A673 (cell line): ENCODE data around the gene HDAC3. TPM values are rescaled to one million over a fixed set of nuclear protein-coding genes. Genes with fewer than 3 reads are reported as not detected.

ENCODE experiments used
- BruUV-seq: library from RNA; stranded (reverse); fragments of 400-500 nt; replicated peaks from 2 replicates; lab custom pipeline; 2021; lab: Mats Ljungman, UMichigan
- CTCF ChIA-PET: fragments of 300-600 bp; sonication (Branson Sonifier 250); formaldehyde crosslinking; loops from one replicate; lab custom pipeline; 2022; ENCODE audit warnings: antibody characterized with exemption; lab: Charles Lee
- POLR2A ChIA-PET: fragments of 300-600 bp; sonication (Branson Sonifier 250); formaldehyde crosslinking; loops from one replicate; lab custom pipeline; 2022; ENCODE audit warnings: antibody characterized with exemption; ENCODE audit not compliant: low non-redundant PET; lab: Charles Lee
- DNase-seq: peaks from one replicate; pipeline ENCODE4 v3.0.0-alpha.2; 2015; ENCODE audit warnings: low spot score
- H3K27ac ChIP-seq: fragments of 200-600 bp; sonication (generic); 2 replicates; pipeline ENCODE4 v1.5.1; 2016; ENCODE audit warnings: mixed run types, low read depth, mild to moderate bottlenecking, mixed read lengths, antibody characterized with exemption, low read length; ENCODE audit not compliant: poor library complexity, severe bottlenecking
- H3K27me3 ChIP-seq: fragments of 200-600 bp; sonication (generic); replicated peaks from 2 replicates; pipeline ENCODE4 v1.6.1; 2017; ENCODE audit warnings: mixed run types, low read depth, mild to moderate bottlenecking, mixed read lengths, antibody characterized with exemption, low read length; ENCODE audit not compliant: insufficient read depth, poor library complexity
- H3K36me3 ChIP-seq: fragments of 200-600 bp; sonication (generic); 2 replicates; pipeline ENCODE4 v1.6.1; 2016; ENCODE audit warnings: mixed run types, mild to moderate bottlenecking, mixed read lengths, antibody characterized with exemption, low read length; ENCODE audit not compliant: insufficient read depth, poor library complexity, severe bottlenecking
- H3K4me1 ChIP-seq: fragments of 200-600 bp; sonication (generic); 2 replicates; pipeline ENCODE4 v1.6.1; 2017; ENCODE audit warnings: mixed run types, mild to moderate bottlenecking, mixed read lengths, antibody characterized with exemption, low read length; ENCODE audit not compliant: insufficient read depth, poor library complexity, severe bottlenecking
- H3K4me3 ChIP-seq: fragments of 200-600 bp; sonication (generic); 2 replicates; pipeline ENCODE4 v1.5.1; 2016; ENCODE audit warnings: low read depth, mixed run types, mild to moderate bottlenecking, mixed read lengths, low read length; ENCODE audit not compliant: poor library complexity, severe bottlenecking
- H3K9me3 ChIP-seq: fragments of 200-600 bp; sonication (generic); 2 replicates; pipeline ENCODE4 v1.6.1; 2016; ENCODE audit warnings: mixed run types, low read depth, mild to moderate bottlenecking, mixed read lengths, antibody characterized with exemption, low read length; ENCODE audit not compliant: poor library complexity, severe bottlenecking
- CTCF ChIP-seq: fragments of 300-800, 200-600 bp; sonication (generic); conservative IDR thresholded peaks from 2 replicates; pipeline ENCODE4 v1.5.1; 2017; ENCODE audit warnings: low read depth, mild to moderate bottlenecking, antibody characterized with exemption, low read length, moderate library complexity, mixed read lengths
- EZH2 ChIP-seq: fragments of 200-600 bp; sonication (generic); IDR thresholded peaks from 2 replicates; pipeline ENCODE4 v1.6.1; 2017; ENCODE audit warnings: borderline replicate concordance, low read depth, mild to moderate bottlenecking, mixed read lengths, antibody characterized with exemption, low read length; ENCODE audit not compliant: poor library complexity, severe bottlenecking
- intact Hi-C: fragments of 100-400 bp; cut with micrococcal nuclease; formaldehyde crosslinking; loops from one replicate; pipeline ENCODE4 v1.10.0; 2022; ENCODE audit not compliant: unreplicated experiment
- total RNA-seq: library from RNA; stranded (reverse); gene quantifications from 2 replicates; pipeline ENCODE4 v1.2.3, GENCODE V29; 2021

HDAC3 gene
- total RNA-seq, 1 experiment from 2014 or later, result 93.1 TPM

- CTCF ChIA-PET, result no interaction called here
- Histone ChIP-seq H3K27me3 (no peaks in the 10 kb centered on the region), H3K36me3 (no peaks in the 10 kb centered on the region), H3K4me1 (no peaks in the 10 kb centered on the region), H3K27ac (no peak overlapping the region), H3K4me3 (no peak overlapping the region), H3K9me3 (no peaks in the 10 kb centered on the region)
- TF ChIP-seq EZH2 (no peak), CTCF (no peak)
- BruUV-seq, result no TSS peak
- DNase-seq, result no peak
- intact Hi-C loops, result no loop called here
- POLR2A ChIA-PET, result no interaction called here
These were observed 38.0 kb downstream of the HDAC3 start for GRCh38 chr5:141598391-141599345.

DNA sequence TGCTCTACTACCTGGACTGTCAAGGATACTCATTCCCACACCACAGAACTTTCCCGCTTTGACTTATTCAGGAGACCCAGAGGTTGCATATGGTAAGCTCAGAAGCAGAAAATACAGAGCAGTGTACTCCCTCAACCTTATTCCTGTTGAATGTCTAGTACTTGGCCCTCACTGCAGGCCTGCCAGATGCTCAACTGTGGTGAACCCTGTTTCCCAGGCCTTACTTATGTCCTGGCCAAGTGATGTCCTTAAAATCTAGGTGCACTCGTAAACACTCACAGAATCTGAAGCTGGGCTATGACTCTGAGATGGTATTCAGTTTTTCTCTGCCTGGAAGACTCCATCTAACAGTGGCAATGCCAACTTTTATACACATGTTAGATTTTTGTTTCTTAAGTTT is 38.8 kb downstream of the HDAC3 start:
- no peak for TF ChIP-seq CTCF
- no peak for TF ChIP-seq EZH2
- intact Hi-C loops, result no loop called here
- no peak for DNase-seq
- no peak overlapping the region for H3K27ac ChIP-seq
- H3K4me1 ChIP-seq, result no peaks in the 10 kb centered on the region
- no peak overlapping the region for H3K4me3 ChIP-seq
- H3K9me3 ChIP-seq, result no peaks in the 10 kb centered on the region
- POLR2A ChIA-PET, result no interaction called here
- H3K36me3 ChIP-seq, result no peaks in the 10 kb centered on the region
- CTCF ChIA-PET, result no interaction called here
- BruUV-seq, result no TSS peak
- no peaks in the 10 kb centered on the region for H3K27me3 ChIP-seq

DNA sequence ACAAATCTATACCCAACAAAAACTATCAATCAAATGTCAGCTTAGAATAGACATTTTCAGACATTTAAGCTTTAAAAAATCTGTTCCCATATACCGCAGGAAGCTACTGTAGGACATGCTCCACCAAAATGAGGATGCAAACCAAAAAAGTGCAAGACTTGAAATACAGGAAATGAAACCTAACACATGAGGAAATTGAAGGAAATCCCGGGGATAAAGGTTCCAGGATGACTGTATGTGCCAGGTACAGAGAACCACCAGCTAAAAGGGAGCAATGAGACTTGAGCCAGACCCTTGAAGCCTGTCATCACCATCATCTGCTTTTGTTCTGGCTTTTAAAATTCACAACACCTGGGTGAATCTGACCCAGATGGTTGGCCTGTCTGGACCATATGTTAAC is 39.3 kb downstream of the HDAC3 start:
- no peaks in the 10 kb centered on the region for H3K36me3 ChIP-seq
- DNase-seq, result no peak
- POLR2A ChIA-PET, result no interaction called here
- H3K9me3 ChIP-seq, result no peaks in the 10 kb centered on the region
- TF ChIP-seq EZH2, result no peak
- TF ChIP-seq CTCF, result no peak
- no peak overlapping the region for H3K4me3 ChIP-seq
- H3K27me3 ChIP-seq, result no peaks in the 10 kb centered on the region
- intact Hi-C loops, result no loop called here
- CTCF ChIA-PET, result no interaction called here
- peaks cover 3% of the 10 kb centered on the region for H3K4me1 ChIP-seq
- no peak overlapping the region for H3K27ac ChIP-seq
- BruUV-seq, result no TSS peak
